SH-SY5Y (cell line): ENCODE data around the gene NGEF.

Source experiments
- GATA2 ChIP-seq: IDR thresholded peaks from 2 replicates; pipeline ENCODE4 v1.6.1; 2011; ENCODE audit warnings: mild to moderate bottlenecking, low read depth, low read length
- GATA3 ChIP-seq: IDR thresholded peaks from 2 replicates; pipeline ENCODE4 v1.6.1; 2011; ENCODE audit warnings: low read depth, mild to moderate bottlenecking, low read length, moderate library complexity

- no peak for TF ChIP-seq GATA2
- TF ChIP-seq GATA3 = no peak
Observed at GRCh38 chr2:232883116-232883721, 129.8 kb downstream of the NGEF start.
